ENCODE results near the gene RAB15.
A peak's percentile ranks its signal among the peaks of the same experiment; 100 is the strongest.

RAB15 gene

DNA sequence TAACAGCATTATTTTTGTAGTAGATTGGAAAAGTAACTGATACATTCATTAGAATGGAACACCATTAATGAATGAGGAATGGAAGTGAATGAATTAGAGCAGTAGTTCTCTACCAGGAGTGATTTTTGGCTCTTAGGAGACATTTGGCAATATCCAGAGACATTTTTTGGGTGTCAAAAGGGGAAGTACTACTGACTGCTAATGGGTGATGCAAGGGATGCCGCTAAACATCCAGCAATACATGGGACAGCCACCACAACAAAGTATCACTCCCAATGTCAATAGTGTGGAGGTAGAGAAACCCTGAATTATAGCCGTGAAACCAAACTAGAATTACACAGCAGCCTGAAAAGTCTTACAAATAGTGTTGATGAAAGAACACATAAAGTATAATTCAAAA lies 56.3 kb downstream of the RAB15 start (continued):
- TF ChIP-seq ZNF362 (tag by site-specific recombination; IDR thresholded peaks at IDR 0.05) (no peak), ZNF248 (tag by site-specific recombination; IDR thresholded peaks at IDR 0.05) (no peak), ZNF518A (tag by site-specific recombination; conservative IDR thresholded peaks at IDR 0.05; ENCODE audit: low read depth) (no peak), ZNF654 (tag by site-specific recombination; IDR thresholded peaks at IDR 0.05; ENCODE audit: low read depth) (no peak), PBX3 (CRISPR knock-in tag; IDR thresholded peaks at IDR 0.05) (no peak), ZEB2 (tag by site-specific recombination; IDR thresholded peaks at IDR 0.05) (no peak), ZBTB21 (tag by site-specific recombination; IDR thresholded peaks at IDR 0.05) (no peak)

- no peak for TF ChIP-seq ZNF830 (tag by site-specific recombination; IDR thresholded peaks at IDR 0.05; ENCODE audit: low read depth)
- TF ChIP-seq ZNF324 (tag by site-specific recombination; IDR thresholded peaks at IDR 0.05): no peak
- TF ChIP-seq, protein P1, sequence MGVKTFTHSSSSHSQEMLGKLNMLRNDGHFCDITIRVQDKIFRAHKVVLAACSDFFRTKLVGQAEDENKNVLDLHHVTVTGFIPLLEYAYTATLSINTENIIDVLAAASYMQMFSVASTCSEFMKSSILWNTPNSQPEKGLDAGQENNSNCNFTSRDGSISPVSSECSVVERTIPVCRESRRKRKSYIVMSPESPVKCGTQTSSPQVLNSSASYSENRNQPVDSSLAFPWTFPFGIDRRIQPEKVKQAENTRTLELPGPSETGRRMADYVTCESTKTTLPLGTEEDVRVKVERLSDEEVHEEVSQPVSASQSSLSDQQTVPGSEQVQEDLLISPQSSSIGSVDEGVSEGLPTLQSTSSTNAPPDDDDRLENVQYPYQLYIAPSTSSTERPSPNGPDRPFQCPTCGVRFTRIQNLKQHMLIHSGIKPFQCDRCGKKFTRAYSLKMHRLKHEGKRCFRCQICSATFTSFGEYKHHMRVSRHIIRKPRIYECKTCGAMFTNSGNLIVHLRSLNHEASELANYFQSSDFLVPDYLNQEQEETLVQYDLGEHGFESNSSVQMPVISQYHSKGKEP (tag by site-specific recombination; IDR thresholded peaks at IDR 0.05): no peak
- TF ChIP-seq ZNF266 (tag by site-specific recombination; IDR thresholded peaks at IDR 0.05; ENCODE audit: low read depth): no peak
- no peak for TF ChIP-seq YY1 (tag by site-specific recombination; IDR thresholded peaks at IDR 0.05)
- TF ChIP-seq ZNF132 (tag by site-specific recombination; IDR thresholded peaks at IDR 0.05; ENCODE audit: borderline replicate concordance): no peak
- Histone ChIP-seq H3K4me3 (ENCODE audit: low read depth, low read length) (peak overlapping the region; percentile 99), H3K4me1 (ENCODE audit: control insufficient read depth, insufficient read depth, low read length) (peaks cover 3% of the 10 kb centered on the region; the same call in 1 of the 2 replicates), H3K9me3 (ENCODE audit: control insufficient read depth, insufficient read depth, low read depth, low read length) (no peaks in the 10 kb centered on the region), H3K27ac (ENCODE audit: extremely low read depth, low read depth, low read length) (peak overlapping the region; percentile 79), H3K36me3 (ENCODE audit: control insufficient read depth in 2 of 2, insufficient read depth in 1 of 2, low read length in 2 of 2) (peaks cover 3 to 4% of the 10 kb centered on the region in 2 experiments; a peak in 2 of 3 replicates)
- POLR2A ChIA-PET: interaction anchor here (0.6 to 1.2 kb wide), 6 partner anchors 10 to 375 kb away, joined by 3 to 5 read pairs (median 3); partner anchors contain the start of genes HSPA2 and MAX
- CTCF ChIA-PET: interaction anchor here (0.6 to 0.9 kb wide), 3 partner anchors 23 to 516 kb away, joined by 3 to 4 read pairs (median 4); no protein-coding TSS in a partner anchor
Observed at GRCh38 chr14:64915029-64915424, 57.1 kb downstream of the RAB15 start.
